Skeletal muscle satellite cell (primary cell): ENCODE data around the gene SREBF2.

Experiments used
- H3K27me3 ChIP-seq: 2 replicates; pipeline ENCODE4 v1.7.0; 2013; ENCODE audit warnings: low read length; ENCODE audit not compliant: control insufficient read depth, insufficient read depth
- H3K36me3 ChIP-seq: 2 replicates; pipeline ENCODE4 v1.7.0; 2013; ENCODE audit warnings: mild to moderate bottlenecking, control low read depth, low read length; ENCODE audit not compliant: insufficient read depth
- H3K4me1 ChIP-seq: 2 replicates; pipeline ENCODE4 v1.7.0; 2013; ENCODE audit warnings: low read length; ENCODE audit not compliant: control insufficient read depth, insufficient read depth
- H3K4me2 ChIP-seq: 2 replicates; pipeline ENCODE4 v1.7.0; 2013; ENCODE audit warnings: mild to moderate bottlenecking, low read length
- H3K4me3 ChIP-seq: 2 replicates; pipeline ENCODE4 v1.7.0; 2013; ENCODE audit warnings: low read length
- H3K9ac ChIP-seq: 2 replicates; pipeline ENCODE4 v1.7.0; 2013; ENCODE audit warnings: mild to moderate bottlenecking, low read depth, low read length, moderate library complexity
- H3K9me3 ChIP-seq: replicated peaks from 2 replicates; pipeline ENCODE4 v1.7.0; 2013; ENCODE audit warnings: mild to moderate bottlenecking, control low read depth, low read length

Gene SREBF2

DNA sequence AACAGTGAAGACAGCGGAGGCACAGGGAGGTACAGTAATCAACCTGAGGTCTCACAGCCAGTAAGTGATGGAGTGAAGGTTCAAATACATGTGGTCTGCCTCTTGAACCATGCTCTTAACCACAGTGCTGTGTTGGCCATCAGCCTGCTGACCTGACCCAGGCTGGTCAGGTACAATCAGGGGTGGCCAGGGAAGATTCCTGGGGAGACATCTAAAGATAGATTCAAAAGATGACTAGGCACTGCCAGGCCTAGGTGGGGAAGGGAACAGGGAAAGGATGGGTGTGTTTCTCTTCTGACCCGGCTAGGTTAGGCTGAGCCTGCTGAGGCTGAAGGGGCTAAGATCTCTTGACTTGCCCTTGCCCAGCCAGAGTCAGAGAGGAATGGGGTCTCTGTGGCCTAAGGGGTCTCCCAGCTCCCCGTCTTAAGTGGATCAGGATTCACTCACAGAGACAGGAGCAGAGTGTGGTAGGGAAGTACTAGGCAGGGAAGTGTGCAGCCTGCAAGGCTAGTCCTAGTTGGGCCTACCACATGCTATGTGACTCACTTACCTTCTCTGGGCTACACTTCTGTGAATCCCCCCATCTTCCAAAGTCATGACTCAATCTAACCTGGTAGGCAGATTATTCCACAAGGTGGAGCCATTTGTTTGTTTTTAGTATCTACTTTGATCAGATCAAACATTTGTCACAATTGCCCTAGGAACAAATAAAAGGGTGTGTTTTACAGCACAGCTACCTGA lies 10.4 kb upstream of the SREBF2 start:
- no peak overlapping the region for H3K4me2 ChIP-seq
- no peak overlapping the region for H3K9ac ChIP-seq
- peaks cover 30% of the 10 kb centered on the region for H3K4me1 ChIP-seq
- no peaks in the 10 kb centered on the region for H3K36me3 ChIP-seq
- no peaks in the 10 kb centered on the region for H3K27me3 ChIP-seq
- no peak overlapping the region for H3K4me3 ChIP-seq
- no peaks in the 10 kb centered on the region for H3K9me3 ChIP-seq

DNA sequence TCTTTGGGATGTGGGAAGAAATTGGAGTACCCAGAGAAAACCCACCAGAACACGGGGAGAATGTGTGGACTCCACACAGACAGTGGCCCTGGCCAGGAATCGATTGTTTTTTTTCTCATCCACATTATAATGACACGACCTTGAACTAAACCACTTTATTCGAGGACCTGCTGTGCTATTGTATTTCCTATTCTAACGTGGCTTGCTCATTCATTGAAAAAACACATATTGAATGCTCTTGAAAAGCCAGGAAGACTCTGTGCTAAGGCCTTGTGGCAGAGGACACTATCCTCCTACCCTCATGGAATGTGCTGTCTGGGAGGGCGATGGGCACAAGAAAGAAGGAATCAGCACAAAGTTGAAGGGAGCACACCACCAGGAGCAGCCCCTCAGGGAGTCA lies 9.1 kb upstream of the SREBF2 start:
- H3K9ac ChIP-seq: no peak overlapping the region
- no peaks in the 10 kb centered on the region for H3K9me3 ChIP-seq
- H3K27me3 ChIP-seq: no peaks in the 10 kb centered on the region
- H3K4me1 ChIP-seq: peaks cover 30% of the 10 kb centered on the region
- no peak overlapping the region for H3K4me2 ChIP-seq
- no peak overlapping the region for H3K4me3 ChIP-seq
- H3K36me3 ChIP-seq: no peaks in the 10 kb centered on the region

GRCh38 chr22:41825376-41825775 lies 7.5 kb upstream of the SREBF2 start:
- H3K4me3 ChIP-seq: no peak overlapping the region
- H3K36me3 ChIP-seq: no peaks in the 10 kb centered on the region
- no peaks in the 10 kb centered on the region for H3K27me3 ChIP-seq
- H3K4me1 ChIP-seq: peaks cover 30% of the 10 kb centered on the region
- peak overlapping the region; percentile 32 for H3K9ac ChIP-seq
- H3K4me2 ChIP-seq: peak overlapping the region; percentile 23
- H3K9me3 ChIP-seq: no peaks in the 10 kb centered on the region

DNA sequence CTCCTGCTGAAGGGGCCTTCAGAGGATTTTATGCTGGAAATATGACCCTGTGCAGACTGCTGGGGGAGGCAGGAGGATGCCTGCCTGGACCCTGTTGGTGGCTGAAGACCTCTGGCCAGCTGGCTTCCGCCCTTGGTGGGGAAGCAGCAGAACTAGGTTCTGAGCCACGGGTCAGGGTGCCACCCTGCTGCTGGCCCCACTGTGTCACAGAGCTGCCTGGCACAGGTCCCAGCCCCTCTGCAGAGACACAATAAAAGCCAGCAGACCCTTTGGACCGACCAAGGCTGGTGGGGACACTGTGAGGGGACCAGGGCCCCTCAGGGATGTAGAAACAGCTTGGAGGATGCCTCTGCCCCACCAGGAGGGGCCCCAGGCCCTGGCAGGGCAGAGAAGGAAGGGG lies 6.9 kb upstream of the SREBF2 start:
- Histone ChIP-seq H3K9ac (no peak overlapping the region), H3K4me3 (no peak overlapping the region), H3K36me3 (no peaks in the 10 kb centered on the region), H3K4me1 (peaks cover 30% of the 10 kb centered on the region), H3K4me2 (no peak overlapping the region), H3K27me3 (no peaks in the 10 kb centered on the region), H3K9me3 (no peaks in the 10 kb centered on the region)

GRCh38 chr22:41826430-41827383 lies 6.2 kb upstream of the SREBF2 start:
- no peak overlapping the region for H3K4me2 ChIP-seq
- no peak overlapping the region for H3K4me3 ChIP-seq
- H3K36me3 ChIP-seq: no peaks in the 10 kb centered on the region
- H3K4me1 ChIP-seq: peaks cover 34% of the 10 kb centered on the region
- H3K27me3 ChIP-seq: no peaks in the 10 kb centered on the region
- no peak overlapping the region for H3K9ac ChIP-seq
- H3K9me3 ChIP-seq: no peaks in the 10 kb centered on the region

- H3K27me3 ChIP-seq: no peaks in the 10 kb centered on the region
- H3K9ac ChIP-seq: no peak overlapping the region
- no peaks in the 10 kb centered on the region for H3K9me3 ChIP-seq
- no peaks in the 10 kb centered on the region for H3K36me3 ChIP-seq
- H3K4me3 ChIP-seq: no peak overlapping the region
- peaks cover 43% of the 10 kb centered on the region for H3K4me1 ChIP-seq
- no peak overlapping the region for H3K4me2 ChIP-seq
Measured at GRCh38 chr22:41827671-41828070, 5.2 kb upstream of the SREBF2 start.

- Histone ChIP-seq H3K27me3 (no peaks in the 10 kb centered on the region), H3K4me1 (peaks cover 43% of the 10 kb centered on the region), H3K9me3 (no peaks in the 10 kb centered on the region), H3K36me3 (no peaks in the 10 kb centered on the region), H3K4me3 (no peak overlapping the region), H3K4me2 (no peak overlapping the region), H3K9ac (no peak overlapping the region)
Measured at GRCh38 chr22:41828516-41828915, 4.4 kb upstream of the SREBF2 start.

DNA sequence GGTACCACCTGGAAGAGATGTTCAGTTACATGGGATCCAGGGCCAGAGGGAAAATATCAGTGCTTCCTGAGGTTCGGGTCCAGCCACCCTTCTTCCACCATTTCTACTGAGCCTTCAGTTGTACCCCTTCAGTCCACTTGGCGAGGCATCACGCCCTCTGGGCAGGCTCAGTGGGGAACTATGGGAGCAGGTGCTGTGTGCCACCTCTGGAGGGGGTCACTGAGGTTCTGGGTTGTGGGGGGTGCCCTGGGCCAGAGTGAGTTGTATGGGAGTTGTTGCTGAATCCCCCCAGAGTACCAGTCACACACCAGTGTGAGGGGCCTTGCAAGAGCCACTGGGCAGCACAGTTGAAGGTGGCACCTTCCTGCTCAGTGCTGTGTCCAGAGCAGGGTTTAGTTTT lies 2.7 kb upstream of the SREBF2 start:
- peaks cover 45% of the 10 kb centered on the region for H3K4me1 ChIP-seq

GRCh38 chr22:41831383-41831782 lies 1.5 kb upstream of the SREBF2 start:
- Histone ChIP-seq H3K9ac (no peak overlapping the region), H3K4me2 (no peak overlapping the region), H3K27me3 (no peaks in the 10 kb centered on the region), H3K4me3 (no peak overlapping the region), H3K9me3 (no peaks in the 10 kb centered on the region), H3K36me3 (peaks cover 6% of the 10 kb centered on the region), H3K4me1 (peaks cover 33% of the 10 kb centered on the region)

More for the DNA sequence above, 2.7 kb upstream of the SREBF2 start:
- Histone ChIP-seq H3K9me3 (no peaks in the 10 kb centered on the region), H3K4me2 (no peak overlapping the region), H3K36me3 (no peaks in the 10 kb centered on the region), H3K9ac (no peak overlapping the region), H3K27me3 (no peaks in the 10 kb centered on the region), H3K4me3 (no peak overlapping the region)

DNA sequence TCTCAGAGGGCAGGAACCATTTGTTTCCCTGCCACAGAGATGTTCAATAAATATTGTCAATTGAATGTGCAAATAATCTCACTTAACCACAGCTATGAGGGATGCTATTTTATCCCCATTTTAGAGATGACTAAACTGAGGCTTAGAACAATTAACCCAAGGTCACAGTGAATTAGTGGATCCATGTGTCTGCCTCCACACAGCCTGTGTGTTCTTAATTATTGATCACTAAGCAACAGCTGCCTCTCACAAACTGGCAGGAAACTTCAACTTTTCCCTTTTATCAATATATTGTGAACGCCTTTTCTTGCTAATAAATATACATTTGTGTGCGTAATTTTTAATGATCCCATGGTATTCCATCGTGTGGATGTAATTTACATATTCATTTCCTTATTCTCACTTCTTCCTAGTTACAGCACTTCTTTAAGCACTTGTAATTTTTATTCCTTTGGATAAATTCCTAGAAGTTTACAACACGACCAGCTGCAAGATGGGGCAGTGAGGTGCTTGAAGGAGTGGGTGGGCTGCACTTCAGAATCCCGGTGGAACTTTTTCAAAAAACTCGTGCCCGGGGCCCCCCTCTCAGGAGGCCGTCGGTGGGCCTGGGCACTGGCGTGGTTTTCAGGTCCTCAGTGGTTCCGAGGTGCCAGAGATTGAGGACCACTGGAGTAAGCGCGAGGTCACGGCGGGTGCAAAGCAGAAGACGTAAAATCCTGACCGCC lies 915 bp upstream of the SREBF2 start:
- Histone ChIP-seq H3K4me3 (peak overlapping the region; percentile 88), H3K4me1 (peaks cover 27% of the 10 kb centered on the region), H3K9me3 (no peaks in the 10 kb centered on the region), H3K36me3 (peaks cover 10% of the 10 kb centered on the region), H3K9ac (peak overlapping the region; percentile 69), H3K4me2 (peak overlapping the region; percentile 85), H3K27me3 (no peaks in the 10 kb centered on the region)

DNA sequence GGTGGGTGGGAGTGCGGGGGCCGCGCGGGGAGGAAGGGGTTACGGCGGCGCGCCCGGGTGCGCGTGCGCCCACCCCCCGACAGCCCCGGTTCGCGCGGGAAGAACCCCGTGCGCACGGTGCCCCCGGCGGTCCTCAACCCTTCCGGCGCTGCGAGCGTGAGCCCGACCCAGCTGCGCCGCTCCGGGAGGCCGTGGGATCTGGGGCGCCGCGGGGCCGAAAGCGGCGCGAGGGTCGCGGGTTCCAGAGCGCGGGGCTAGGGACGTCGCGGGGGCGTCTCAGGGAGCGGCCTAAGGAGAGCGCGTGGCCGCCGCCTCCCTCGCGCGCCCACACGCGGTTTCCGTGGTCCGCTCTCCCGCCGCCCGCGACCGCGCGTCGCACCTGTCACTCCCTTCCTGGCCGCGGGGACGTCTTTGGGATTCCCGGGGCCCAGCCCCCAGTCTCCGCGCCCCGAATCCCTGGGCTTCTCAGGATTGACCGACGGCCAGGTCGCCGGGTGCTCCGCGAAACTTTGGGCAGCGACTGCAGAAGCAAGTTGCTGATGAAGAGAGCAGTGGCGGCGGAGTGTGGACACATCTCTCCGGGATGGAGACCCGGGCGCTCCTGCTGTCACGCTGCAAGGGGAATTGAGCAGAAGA lies 582 bp downstream of the SREBF2 start:
- Histone ChIP-seq H3K9ac (peak overlapping the region; percentile 91), H3K4me1 (peaks cover 23% of the 10 kb centered on the region), H3K36me3 (peaks cover 10% of the 10 kb centered on the region), H3K4me3 (peak overlapping the region; percentile 88), H3K27me3 (no peaks in the 10 kb centered on the region), H3K4me2 (peak overlapping the region; percentile 89), H3K9me3 (no peaks in the 10 kb centered on the region)
